ENCODE measurements around the gene FLRT1. TPM values are rescaled to one million over a fixed set of nuclear protein-coding genes. Genes with fewer than 3 reads are reported as not detected.

FLRT1 gene
- total RNA-seq, 1 experiment from 2014 or later: 0.31 TPM

DNA sequence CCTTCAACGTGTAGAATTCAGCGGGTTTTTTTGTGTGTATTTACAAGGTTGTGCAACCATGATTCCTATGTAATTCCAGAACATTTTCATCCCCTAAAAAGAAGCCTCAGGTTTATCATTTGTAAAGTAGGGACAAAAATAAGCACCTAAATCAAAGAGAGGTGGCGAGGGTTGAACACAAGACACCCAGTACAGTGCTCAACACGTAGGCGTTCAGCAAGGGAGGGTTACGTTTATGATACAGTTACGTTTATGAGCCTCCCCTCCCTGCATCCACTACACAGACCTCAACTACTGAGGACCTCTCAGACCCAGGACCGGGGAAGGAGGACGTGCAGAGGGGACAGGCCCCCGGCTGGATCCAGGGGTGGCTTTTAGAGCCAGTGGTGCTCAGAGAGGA, 44.7 kb downstream of the FLRT1 start:
- no peaks in the 10 kb centered on the region for H3K36me3 Mint-ChIP-seq (ENCODE audit: insufficient read depth in 1 of 3, low read depth in 3 of 3)
- H3K27me3 Mint-ChIP-seq (ENCODE audit: low read depth): peaks cover 78% of the 10 kb centered on the region
- TF ChIP-seq, protein P1, sequence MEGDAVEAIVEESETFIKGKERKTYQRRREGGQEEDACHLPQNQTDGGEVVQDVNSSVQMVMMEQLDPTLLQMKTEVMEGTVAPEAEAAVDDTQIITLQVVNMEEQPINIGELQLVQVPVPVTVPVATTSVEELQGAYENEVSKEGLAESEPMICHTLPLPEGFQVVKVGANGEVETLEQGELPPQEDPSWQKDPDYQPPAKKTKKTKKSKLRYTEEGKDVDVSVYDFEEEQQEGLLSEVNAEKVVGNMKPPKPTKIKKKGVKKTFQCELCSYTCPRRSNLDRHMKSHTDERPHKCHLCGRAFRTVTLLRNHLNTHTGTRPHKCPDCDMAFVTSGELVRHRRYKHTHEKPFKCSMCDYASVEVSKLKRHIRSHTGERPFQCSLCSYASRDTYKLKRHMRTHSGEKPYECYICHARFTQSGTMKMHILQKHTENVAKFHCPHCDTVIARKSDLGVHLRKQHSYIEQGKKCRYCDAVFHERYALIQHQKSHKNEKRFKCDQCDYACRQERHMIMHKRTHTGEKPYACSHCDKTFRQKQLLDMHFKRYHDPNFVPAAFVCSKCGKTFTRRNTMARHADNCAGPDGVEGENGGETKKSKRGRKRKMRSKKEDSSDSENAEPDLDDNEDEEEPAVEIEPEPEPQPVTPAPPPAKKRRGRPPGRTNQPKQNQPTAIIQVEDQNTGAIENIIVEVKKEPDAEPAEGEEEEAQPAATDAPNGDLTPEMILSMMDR (conservative IDR thresholded peaks at IDR 0.05): no peak
- H3K4me1 Mint-ChIP-seq: peaks cover 4 to 13% of the 10 kb centered on the region in 2 experiments; a peak in 2 of 4 replicates
- Histone ChIP-seq H3K27me3 (ENCODE audit: insufficient read depth, low read length) (peaks cover 3% of the 10 kb centered on the region; the same call in 1 of the 2 replicates), H3K14ac (ENCODE audit: insufficient read depth, low read length) (no peak overlapping the region), H3T11ph (ENCODE audit: low read length) (no peak overlapping the region), H3K56ac (ENCODE audit: insufficient read length, low read depth, low read length) (no peak overlapping the region), H3K9ac (ENCODE audit: extremely low read depth, insufficient read length, low read length) (no peak overlapping the region), H2AK5ac (ENCODE audit: insufficient read length, low read length) (no peak overlapping the region), H3K23ac (ENCODE audit: insufficient read length, low read depth, low read length) (no peak overlapping the region), H4K5ac (ENCODE audit: insufficient read length, low read depth, low read length) (no peak overlapping the region), H3K9me3 (ENCODE audit: control insufficient read depth, low read depth, low read length) (no peaks in the 10 kb centered on the region), H4K20me1 (ENCODE audit: control insufficient read depth, insufficient read depth, insufficient read length) (peaks cover under 1% of the 10 kb centered on the region), H2BK120ac (ENCODE audit: low read depth, low read length, poor library complexity, severe bottlenecking) (no peak overlapping the region), H2BK12ac (ENCODE audit: insufficient read length, low read depth, low read length) (no peak overlapping the region), H3K4me1 (ENCODE audit: insufficient read depth, low read length) (no peaks in the 10 kb centered on the region), H4K91ac (ENCODE audit: insufficient read length, low read depth, low read length) (no peak overlapping the region), H2BK5ac (ENCODE audit: insufficient read length, low read length) (no peak overlapping the region), H3K27ac (ENCODE audit: insufficient read length, low read depth, low read length) (no peak overlapping the region), H2BK20ac (ENCODE audit: low read depth, low read length, poor library complexity, severe bottlenecking) (no peak overlapping the region), H3K18ac (ENCODE audit: insufficient read length, low read depth, low read length) (no peak overlapping the region), H3K4ac (ENCODE audit: low read depth, low read length) (no peak overlapping the region), H2AFZ (ENCODE audit: low read length) (no peak overlapping the region), H4K8ac (replicated peaks; ENCODE audit: insufficient read length, low read depth, low read length) (no peak overlapping the region), H3K79me1 (ENCODE audit: insufficient read depth, low read depth, low read length, poor library complexity, severe bottlenecking) (no peaks in the 10 kb centered on the region), H3K23me2 (ENCODE audit: insufficient read length, low read depth, low read length, poor library complexity, severe bottlenecking) (no peaks in the 10 kb centered on the region), H3K4me2 (ENCODE audit: insufficient read depth, insufficient read length, low read length) (no peak overlapping the region), H3K79me2 (ENCODE audit: insufficient read depth, low read length) (no peaks in the 10 kb centered on the region), H2BK15ac (ENCODE audit: low read depth, low read length) (no peak overlapping the region)
- H3K9me3 Mint-ChIP-seq: no peaks in the 10 kb centered on the region; a peak in 1 of 5 replicates
- WGBS (ENCODE audit: extremely low coverage, insufficient read length, low lambda C conversion rate): no CpG with 5 or more reads among the region's 10 CpGs
- no peak for DNase-seq
- no peak overlapping the region for H3K4me3 Mint-ChIP-seq
- no peak overlapping the region for H3K27ac Mint-ChIP-seq

All from H9 (cell line).